K562 (cell line): Measurements from ENCODE around the gene ZNF346. TPM values are rescaled to one million over a fixed set of nuclear protein-coding genes. Genes with fewer than 3 reads are reported as not detected.
A peak's percentile ranks its signal among the peaks of the same experiment; 100 is the strongest.

Source experiments
- ATAC-seq: fragments of 200-7000 bp; cut with Tn5 transposase; 3 replicates; pipeline ENCODE4 v1.9.1; 2020; ENCODE audit warnings: moderate library complexity
- BruUV-seq: library from RNA; stranded (reverse); fragments of 400-500 nt; replicated peaks from 2 replicates; lab custom pipeline; 2021; lab: Mats Ljungman, UMichigan
- CTCF ChIA-PET: fragments of 300-600 bp; formaldehyde crosslinking; extraction: SDS; loops from one replicate; lab custom pipeline; 2021; ENCODE audit warnings: low intra/inter-chr PET ratio; lab: Yijun Ruan, JAX
- POLR2A ChIA-PET: fragments of 300-600, 350-650 bp; sonication (Branson Sonifier 250); formaldehyde crosslinking; extraction: SDS; loops from one replicate; lab custom pipeline; 2021; ENCODE audit warnings: antibody characterized with exemption, inconsistent platforms; lab: Yijun Ruan, JAX
- DNase-seq, 4 experiments: peaks; one replicate each; pipeline versions ENCODE4 v3.0.0 to v3.0.0-alpha.2; 2011 to 2018; ENCODE audit warnings: low spot score in 3 of 4, mixed read lengths in 3 of 4; ENCODE audit errors: extremely low read depth in 1 of 4
- FAIRE-seq: peaks from 2 replicates; lab custom pipeline; 2011; peaks lifted over from hg19 to GRCh38; lab: Jason Lieb, UNC
- H2AFZ ChIP-seq: 2 replicates; pipeline ENCODE4 v1.6.0; 2011; ENCODE audit warnings: low read depth, low read length, control low read depth, inconsistent platforms
- H3K27ac ChIP-seq: fragments of 200-600 bp; 3 replicates; pipeline ENCODE4 v1.8.0; 2011; ENCODE audit warnings: low read depth, mild to moderate bottlenecking, control low read depth, inconsistent platforms, low read length, moderate library complexity, mixed read lengths; ENCODE audit errors: extremely low read depth
- H3K27me3 ChIP-seq, 2 experiments: fragments of 300-600 bp in 1 of 2; 2 replicates in 1 of 2; 3 replicates in 1 of 2; pipeline versions ENCODE4 v1.6.0 to v1.8.0; 2011; ENCODE audit warnings: inconsistent platforms in 2 of 2, low read length in 2 of 2, mild to moderate bottlenecking in 1 of 2, mixed read lengths in 1 of 2, moderate library complexity in 1 of 2; ENCODE audit not compliant: control insufficient read depth in 2 of 2, insufficient read depth in 2 of 2
- H3K36me3 ChIP-seq: fragments of 300-600 bp; 3 replicates; pipeline ENCODE4 v1.8.0; 2011; ENCODE audit warnings: mild to moderate bottlenecking, low read length, inconsistent platforms; ENCODE audit not compliant: control insufficient read depth, insufficient read depth
- H3K4me1 ChIP-seq, 2 experiments: fragments of 200-600 bp in 1 of 2; replicated peaks in 1 of 2; 2 replicates in 1 of 2; 3 replicates in 1 of 2; pipeline versions ENCODE4 v1.5.1 to v1.8.0; 2011; ENCODE audit warnings: inconsistent platforms in 2 of 2, low read length in 2 of 2, mild to moderate bottlenecking in 1 of 2, mixed read lengths in 1 of 2, moderate library complexity in 1 of 2; ENCODE audit not compliant: control insufficient read depth in 2 of 2, insufficient read depth in 2 of 2
- H3K4me2 ChIP-seq: 2 replicates; pipeline ENCODE4 v1.6.1; 2011; ENCODE audit warnings: low read length, control low read depth, inconsistent platforms, mixed read lengths; ENCODE audit not compliant: insufficient read depth
- H3K4me3 ChIP-seq: fragments of 200-600 bp; sonication (generic), shearing (Covaris generic); 2 replicates; pipeline ENCODE4 v1.5.1; 2016; ENCODE audit warnings: control low read depth, inconsistent platforms
- H3K79me2 ChIP-seq: fragments of 200-600 bp; 3 replicates; pipeline ENCODE4 v1.8.0; 2011; ENCODE audit warnings: low read length, inconsistent platforms; ENCODE audit not compliant: control insufficient read depth, insufficient read depth
- H3K9ac ChIP-seq, 2 experiments: 2 replicates each; pipeline versions ENCODE4 v1.6.0 to v1.6.1; 2011; ENCODE audit warnings: low read depth in 2 of 2, low read length in 2 of 2, control low read depth in 1 of 2, inconsistent platforms in 1 of 2, mild to moderate bottlenecking in 1 of 2, mixed read lengths in 1 of 2; ENCODE audit not compliant: insufficient read depth in 1 of 2
- H3K9me1 ChIP-seq: one replicate; pipeline ENCODE4 v1.6.0; 2011; ENCODE audit warnings: inconsistent platforms, mild to moderate bottlenecking, low read length, moderate library complexity; ENCODE audit not compliant: control insufficient read depth, insufficient read depth
- H3K9me3 ChIP-seq: replicated peaks from 2 replicates; pipeline ENCODE4 v1.5.1; 2011; ENCODE audit warnings: low read depth, low read length, inconsistent platforms; ENCODE audit not compliant: control insufficient read depth, insufficient read depth
- H4K20me1 ChIP-seq: replicated peaks from 2 replicates; pipeline ENCODE4 v1.6.1; 2011; ENCODE audit warnings: low read length, inconsistent platforms, mixed read lengths; ENCODE audit not compliant: control insufficient read depth, insufficient read depth
- DNMT1 ChIP-seq: fragments of 450-650 bp; IDR thresholded peaks from 2 replicates; pipeline ENCODE4 v1.6.1; 2016; ENCODE audit warnings: antibody characterized with exemption, mild to moderate bottlenecking
- JUND ChIP-seq, 2 experiments: IDR thresholded peaks; 2 replicates in 1 of 2; 3 replicates in 1 of 2; pipeline ENCODE4 v1.6.1; 2011; ENCODE audit warnings: borderline replicate concordance in 2 of 2, low read depth in 2 of 2, low read length in 2 of 2, improper control_type of control experiment in 1 of 2, missing biosample characterization in 1 of 2, missing genetic modification characterization in 1 of 2, missing genetic modification reagents in 1 of 2
- KLF16 ChIP-seq: IDR thresholded peaks from 2 replicates; pipeline ENCODE4 v1.6.1; 2016; ENCODE audit warnings: antibody characterized with exemption
- OTX1 ChIP-seq: fragments of 450-650 bp; formaldehyde crosslinking; IDR thresholded peaks from 2 replicates; pipeline ENCODE4 v1.4.0; 2022; ENCODE audit warnings: mild to moderate bottlenecking
- POLR2A ChIP-seq: fragments of 450-650 bp; conservative IDR thresholded peaks from 2 replicates; pipeline ENCODE4 v1.6.1; 2016
- RAD21 ChIP-seq, 2 experiments: fragments of 250-450 bp in 1 of 2; fragments of 450-650 bp in 1 of 2; sonication (Bioruptor Pico) in 1 of 2; formaldehyde crosslinking in 1 of 2; IDR thresholded peaks in 1 of 2; conservative IDR thresholded peaks in 1 of 2; 2 replicates each; pipeline versions ENCODE4 v1.4.0 to v1.8.0; 2020 to 2022; ENCODE audit warnings: mild to moderate bottlenecking in 2 of 2, moderate library complexity in 1 of 2
- RB1 ChIP-seq: fragments of 450-650 bp; IDR thresholded peaks from 2 replicates; pipeline ENCODE4 v1.6.1; 2017; ENCODE audit warnings: low read depth, mild to moderate bottlenecking
- REST ChIP-seq, 2 experiments: fragments of 450-650 bp; formaldehyde crosslinking in 1 of 2; IDR thresholded peaks; 2 replicates each; pipeline versions ENCODE4 v1.4.0 to v1.6.1; 2014 to 2020; ENCODE audit warnings: mild to moderate bottlenecking in 2 of 2, borderline replicate concordance in 1 of 2, low read depth in 1 of 2
- SMC3 ChIP-seq: conservative IDR thresholded peaks from 2 replicates; pipeline ENCODE4 v1.6.1; 2011; ENCODE audit warnings: low read depth, low read length, improper control_type of control experiment; ENCODE audit not compliant: insufficient read depth
- TARDBP ChIP-seq: fragments of 450-650 bp; IDR thresholded peaks from 2 replicates; pipeline ENCODE4 v1.6.1; 2016
- ZNF175 ChIP-seq: fragments of 200-800 bp; sonication (Bioruptor generic); IDR thresholded peaks from 2 replicates; pipeline ENCODE4 v1.6.1; 2016; ENCODE audit warnings: low read depth, mild to moderate bottlenecking, missing genetic modification characterization, missing compliant biosample characterization
- WGBS: fragments of 100-300 bp; shearing (Covaris generic); methylation state at CpG from one replicate; pipeline ENCODE4 v1.1.6; 2016; ENCODE audit warnings: low coverage, mixed read lengths; ENCODE audit not compliant: insufficient coverage; ENCODE audit errors: missing lambda C conversion rate; 5-methylcytosine and 5-hydroxymethylcytosine counted together
- in situ Hi-C: fragments of 300-500 bp; cut with MboI; formaldehyde crosslinking; loops from 4 replicates; pipeline ENCODE4 v1.15.0; 2018; ENCODE audit warnings: inconsistent platforms, mixed read lengths
- intact Hi-C: fragments of 100-400 bp; cut with micrococcal nuclease; formaldehyde crosslinking; loops from 2 replicates; pipeline ENCODE4 v1.14.2; 2022
- polyA plus RNA-seq, 8 experiments: library from polyadenylated mRNA; depleted of rRNA in 4 of 8; stranded (reverse) in 5 of 8; unstranded in 3 of 8; fragments of >200 nt; fragmentation: Nextera tagmentation in 2 of 8; fragmentation: Illumina TruSeq in 1 of 8; extraction: Ambion mirVana in 2 of 8; extraction: Trizol in 1 of 8; gene quantifications; 2 replicates each; pipeline versions ENCODE4 v1.2.1 to v1.2.3, GENCODE V29; 2011 to 2014; ENCODE audit warnings: inconsistent platforms in 1 of 8, missing spikeins in 1 of 8
- total RNA-seq, 7 experiments: library from RNA; depleted of rRNA in 6 of 7; stranded (reverse); fragments of >200 nt in 6 of 7; fragmentation: Illumina TruSeq in 2 of 7; extraction: Trizol in 2 of 7; gene quantifications; 2 replicates each; pipeline versions ENCODE4 v1.2.1 to v1.2.3, GENCODE V29; 2011 to 2021; ENCODE audit warnings: low replicate concordance in 1 of 7

ZNF346 gene
- total and polyA plus RNA-seq, 9 of the 15 experiments (the other 6 are each of a cell fraction or from before 2014, with no cell fraction given), result 5.0 to 25.1 (median 20.1) TPM

- ATAC-seq (peak; percentile 95), FAIRE-seq (peak; percentile 92), DNase-seq (peak; percentile 66 to 85 (median 73))
- no peak overlapping the region for H3K27ac ChIP-seq
- H3K36me3 ChIP-seq, result peaks cover 2% of the 10 kb centered on the region; the same call in 1 of the 3 replicates
- H2AFZ ChIP-seq, result no peak overlapping the region
- 25% methylated on average over 5 of the region's 6 CpGs for WGBS
- H3K9me1 ChIP-seq, result no peaks in the 10 kb centered on the region
- POLR2A ChIA-PET, result interaction anchor here (0.6 to 1.3 kb wide), 7 partner anchors 10 to 516 kb away, joined by 3 to 7 read pairs (median 3); partner anchors contain the start of gene FGFR4
- in situ Hi-C loops (no loop called here), intact Hi-C loops (loop anchor here (1.0 kb wide), 1 partner anchor 40 kb away; no protein-coding TSS in a partner anchor)
- no peak overlapping the region for H3K9ac ChIP-seq
- BruUV-seq, result no TSS peak
- H3K27me3 ChIP-seq, result no peaks in the 10 kb centered on the region
- no peaks in the 10 kb centered on the region; a peak in 1 of 5 replicates for H3K4me1 ChIP-seq
- H3K79me2 ChIP-seq, result no peaks in the 10 kb centered on the region
- H3K4me3 ChIP-seq, result no peak overlapping the region
- CTCF ChIA-PET, result interaction anchor here (0.7 to 1.8 kb wide), 4 partner anchors 38 to 998 kb away, joined by 3 to 20 read pairs (median 3); no protein-coding TSS in a partner anchor
- H3K4me2 ChIP-seq, result no peak overlapping the region
- H3K9me3 ChIP-seq, result no peaks in the 10 kb centered on the region
- H4K20me1 ChIP-seq, result 0 out of 2 replicates have a peak, but pooled peaks cover 3% of the 10 kb centered on the region
- peak; percentile 44 to 73; a peak in 3 of 4 replicates for TF ChIP-seq RAD21 (CRISPR knock-in tag; conservative IDR thresholded peaks at IDR 0.05 in 1 of 2, IDR thresholded peaks at IDR 0.05 in 1 of 2)
- TF ChIP-seq OTX1 (CRISPR knock-in tag), result 0 out of 2 replicates have a peak, but pooled peaks have one; percentile 26
- TF ChIP-seq SMC3, result peak; percentile 46; the same call in 1 of the 2 replicates
- TF ChIP-seq ZNF175 (CRISPR knock-in tag), result no peak
- TF ChIP-seq POLR2A, result no peak
- TF ChIP-seq REST (IDR thresholded peaks at IDR 0.05; ENCODE audit: borderline replicate concordance), result peak; percentile 68; the same call in 1 of the 2 replicates
- no peak for TF ChIP-seq REST (CRISPR knock-in tag; IDR thresholded peaks at IDR 0.05; ENCODE audit: low read depth)
- peak; percentile 40; the same call in 1 of the 2 replicates for TF ChIP-seq TARDBP
- TF ChIP-seq JUND (IDR thresholded peaks at IDR 0.05; ENCODE audit: borderline replicate concordance, low read depth, low read length), result peak; percentile 10; the same call in 1 of the 2 replicates
- TF ChIP-seq JUND (tag; IDR thresholded peaks at IDR 0.05; ENCODE audit: borderline replicate concordance, low read depth, low read length), result no peak
- TF ChIP-seq RB1, result 0 out of 2 replicates have a peak, but pooled peaks have one; percentile 30
- TF ChIP-seq KLF16, result 0 out of 2 replicates have a peak, but pooled peaks have one; percentile 11
- no peak for TF ChIP-seq DNMT1
These were observed 49.3 kb downstream of the ZNF346 start for GRCh38 chr5:177071666-177072385.
